Central memory CD4-positive, alpha-beta T cell (primary cell): ENCODE results near the gene RITA1.
"Not testable (repeated sequence)": the region's sequence is repeated elsewhere in the genome, so short reads cannot be mapped to it uniquely, and the experiment has no call there.

ENCODE experiments used
- DNase-seq: peaks from one replicate; pipeline ENCODE4 v3.0.0; 2022

RITA1 gene

GRCh38 chr12:113204804-113205203, 19.3 kb downstream of the RITA1 start:
- no peak for DNase-seq

- DNase-seq: not testable (repeated sequence)
Measured at GRCh38 chr12:113206802-113207201, 21.3 kb downstream of the RITA1 start.

- peak; percentile 29 for DNase-seq
Measured at GRCh38 chr12:113207613-113208040, 22.1 kb downstream of the RITA1 start.

DNA sequence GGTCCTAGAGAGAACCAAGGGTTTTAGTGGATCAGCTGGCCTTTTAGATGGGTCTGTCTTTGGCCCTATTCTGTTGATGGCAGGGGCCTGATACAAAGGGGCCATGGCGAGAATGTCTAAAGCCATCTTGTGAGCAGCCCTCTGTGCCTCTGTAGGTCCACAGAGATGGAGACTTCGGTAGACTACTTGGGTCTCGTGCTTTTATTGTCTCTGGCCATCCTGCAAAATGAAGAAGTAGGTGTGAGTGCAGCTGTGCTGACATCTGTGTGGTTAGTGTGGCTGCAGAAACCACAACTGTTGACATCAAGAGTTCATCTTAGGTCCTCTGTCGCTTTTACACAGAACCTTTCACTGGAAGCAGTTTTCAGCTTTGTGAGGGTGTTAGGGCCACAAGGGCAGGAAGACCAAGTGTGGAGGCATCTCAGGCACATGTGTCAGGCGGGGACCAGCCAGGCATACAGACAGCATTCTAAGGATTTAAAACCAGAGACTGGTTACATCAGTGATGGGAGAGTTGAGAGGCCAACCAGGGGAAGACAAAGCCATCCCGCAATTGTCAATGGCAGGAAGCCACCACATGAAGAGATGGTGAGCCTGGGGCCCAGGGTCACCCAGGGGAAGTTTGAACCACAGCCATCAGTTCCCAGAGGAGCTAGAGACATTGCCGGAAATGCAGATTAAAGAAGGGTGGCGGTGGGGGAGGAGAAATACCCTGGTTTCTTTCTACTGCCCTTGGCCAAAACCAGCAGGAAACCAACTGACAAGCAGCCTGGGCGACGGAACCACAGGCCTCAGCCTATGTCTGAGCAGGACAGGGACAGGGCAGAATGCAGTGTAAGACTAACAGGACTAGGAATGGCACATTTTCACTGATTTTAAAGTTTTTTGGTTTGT, 22.8 kb downstream of the RITA1 start:
- DNase-seq: peak; percentile 74

GRCh38 chr12:113211160-113211559, 25.6 kb downstream of the RITA1 start:
- no peak for DNase-seq

- DNase-seq: no peak
Measured at GRCh38 chr12:113214895-113215400, 29.4 kb downstream of the RITA1 start.

DNA sequence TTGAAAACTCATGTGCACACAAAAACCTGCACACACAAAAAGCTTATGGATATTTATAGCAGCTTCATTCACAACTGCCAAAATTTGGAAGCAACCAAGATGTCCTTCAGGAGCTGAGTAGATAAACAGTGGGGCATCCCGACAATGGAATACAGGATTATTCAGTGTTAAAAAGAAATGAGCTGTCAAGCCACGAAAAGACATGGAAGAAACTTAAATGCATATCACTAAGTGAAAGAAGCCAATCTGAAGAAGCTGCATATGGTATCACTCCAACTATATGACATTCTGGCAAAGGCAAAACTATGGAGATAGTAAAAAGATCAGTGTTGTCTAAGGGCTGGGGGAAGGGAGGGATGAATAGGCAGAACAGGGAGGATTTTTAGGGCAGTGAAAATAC, 30.5 kb downstream of the RITA1 start:
- no peak for DNase-seq

DNA sequence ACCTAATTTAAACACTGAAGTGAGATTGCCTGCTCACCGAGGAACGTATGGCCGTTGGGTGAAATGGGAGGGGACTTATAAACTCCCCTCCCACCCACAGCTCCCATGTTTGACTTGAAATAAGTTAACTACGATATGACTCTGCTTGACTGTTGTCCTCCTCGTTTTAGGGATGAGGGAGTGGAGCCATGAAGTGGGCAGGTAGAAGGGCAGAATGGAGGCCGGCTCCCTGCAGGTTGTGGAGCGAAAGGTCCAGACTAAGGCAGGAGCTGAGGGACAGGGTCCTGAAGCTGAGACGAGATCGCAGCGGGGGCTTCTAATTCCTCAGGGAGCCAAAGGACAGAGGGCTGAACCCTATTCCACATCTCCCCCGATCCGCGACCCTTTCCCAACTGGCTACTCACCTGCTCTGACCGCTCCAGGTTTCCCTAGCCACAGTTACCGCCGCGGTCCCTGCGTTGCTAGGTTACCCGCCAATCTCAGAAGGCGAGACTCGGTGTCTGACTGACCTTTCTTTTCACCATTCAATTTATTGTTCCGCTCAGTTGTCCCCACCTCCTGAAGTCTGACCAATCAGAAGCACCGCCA, 35.2 kb downstream of the RITA1 start:
- no peak for DNase-seq

DNA sequence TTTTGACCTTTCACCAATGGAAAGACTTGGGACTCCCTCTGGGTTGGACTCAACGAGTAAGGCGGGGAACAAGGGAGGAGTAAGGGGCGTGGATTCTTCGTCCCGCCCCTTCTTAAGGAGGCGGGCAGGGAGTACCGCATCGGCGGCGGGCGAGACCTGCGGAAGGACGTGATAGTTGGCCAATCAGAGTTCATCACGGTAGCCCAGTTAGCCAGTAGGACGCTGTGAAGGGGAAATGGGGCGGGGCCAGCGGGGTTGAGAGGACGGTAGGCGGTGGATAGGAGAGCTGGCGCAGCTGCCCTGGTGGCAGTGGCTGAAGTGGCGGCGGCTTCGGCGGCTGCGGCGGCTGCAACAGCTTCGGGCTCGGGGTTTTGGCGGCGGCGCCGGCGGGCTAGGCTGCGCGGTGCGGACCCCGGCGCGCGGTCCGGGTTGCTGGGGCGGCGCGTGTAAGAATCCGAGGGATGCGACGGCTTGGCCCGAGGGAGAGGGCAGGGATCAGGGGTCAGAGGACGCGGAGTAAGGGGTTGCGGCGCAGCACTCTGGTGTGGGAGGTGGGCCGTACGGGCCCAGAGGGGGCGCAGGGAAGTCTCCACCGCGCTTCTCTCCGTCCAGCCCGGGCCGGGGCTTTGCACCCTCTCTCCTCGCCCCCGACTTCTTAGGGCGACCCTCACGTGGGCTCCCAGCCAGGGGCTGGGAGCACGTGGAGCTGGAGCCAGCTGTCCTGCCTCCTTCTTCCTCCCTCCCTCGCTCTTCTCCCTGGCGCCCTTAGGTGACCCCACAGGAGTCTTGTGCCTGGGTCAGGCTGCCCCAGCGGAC, 35.9 kb downstream of the RITA1 start, which contains the start of gene TPCN1:
TSS of gene TPCN1 (plus strand) at position 284 of the 816 bp plus-strand sequence. CDS start 5,389 bp downstream, outside the sequence.
- peak; percentile 99 for DNase-seq

GRCh38 chr12:113221997-113222729, 36.6 kb downstream of the RITA1 start:
- DNase-seq: peak; percentile 3

DNA sequence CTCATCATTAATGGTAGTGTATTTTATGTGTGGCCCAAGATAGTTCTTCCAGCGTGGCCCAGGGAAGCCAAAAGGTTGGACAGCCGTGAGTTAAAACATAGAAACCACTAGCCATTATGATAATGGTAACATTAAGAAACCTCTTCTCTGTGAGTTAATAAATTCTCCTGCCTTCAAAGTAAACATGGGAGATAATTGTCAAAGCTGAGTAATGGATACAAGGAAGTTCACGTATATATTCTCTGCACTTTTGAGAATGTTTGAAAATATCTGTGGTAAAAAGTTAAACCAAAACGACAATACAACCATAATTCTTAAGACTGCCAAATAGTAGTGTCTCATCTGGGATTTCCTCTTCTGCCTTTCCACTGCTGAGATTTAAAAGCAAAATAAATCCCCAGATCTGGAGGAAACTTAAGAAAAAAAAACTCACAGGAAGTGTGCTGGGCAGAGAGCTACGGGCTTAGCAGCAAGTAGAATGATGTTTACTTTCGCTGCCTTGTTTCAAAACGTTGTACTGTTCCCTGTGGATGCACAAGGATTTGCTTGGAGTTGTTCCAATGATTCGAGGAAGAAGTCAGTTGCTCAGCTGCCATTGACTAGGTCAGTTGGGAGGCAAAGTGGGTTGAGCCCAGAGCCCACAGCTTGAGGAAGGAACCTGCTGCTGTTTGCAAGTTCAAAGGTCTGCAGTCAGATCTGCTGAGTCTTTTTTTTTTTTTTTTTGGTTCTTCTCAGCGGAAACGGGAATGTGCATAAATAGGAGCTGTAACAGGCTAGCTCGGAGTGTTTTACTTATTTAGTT, 37.4 kb downstream of the RITA1 start:
- peak; percentile 25 for DNase-seq

DNA sequence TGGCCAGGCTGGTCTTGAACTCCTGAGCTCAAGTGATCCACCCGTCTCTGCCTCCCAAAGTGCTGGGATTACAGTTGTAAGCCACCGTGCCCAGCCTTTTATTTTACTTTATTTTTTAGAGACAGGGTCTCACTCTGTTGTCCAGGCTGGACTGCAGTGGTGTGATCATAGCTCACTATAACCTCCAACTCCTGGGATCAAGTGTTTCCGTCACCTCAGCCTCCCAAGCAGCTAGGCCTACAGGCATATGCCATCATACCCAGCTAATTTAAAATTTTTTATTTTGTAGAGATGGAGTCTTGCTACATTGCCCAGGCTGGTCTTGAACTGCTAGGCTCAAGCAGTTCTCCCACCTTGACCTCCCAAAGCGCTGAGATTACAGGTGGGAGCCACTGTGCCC, 39.4 kb downstream of the RITA1 start:
- DNase-seq: no peak

- DNase-seq: no peak
Measured at GRCh38 chr12:113226696-113227568, 41.4 kb downstream of the RITA1 start.

- no peak for DNase-seq
Measured at GRCh38 chr12:113227686-113228391, 42.3 kb downstream of the RITA1 start.

DNA sequence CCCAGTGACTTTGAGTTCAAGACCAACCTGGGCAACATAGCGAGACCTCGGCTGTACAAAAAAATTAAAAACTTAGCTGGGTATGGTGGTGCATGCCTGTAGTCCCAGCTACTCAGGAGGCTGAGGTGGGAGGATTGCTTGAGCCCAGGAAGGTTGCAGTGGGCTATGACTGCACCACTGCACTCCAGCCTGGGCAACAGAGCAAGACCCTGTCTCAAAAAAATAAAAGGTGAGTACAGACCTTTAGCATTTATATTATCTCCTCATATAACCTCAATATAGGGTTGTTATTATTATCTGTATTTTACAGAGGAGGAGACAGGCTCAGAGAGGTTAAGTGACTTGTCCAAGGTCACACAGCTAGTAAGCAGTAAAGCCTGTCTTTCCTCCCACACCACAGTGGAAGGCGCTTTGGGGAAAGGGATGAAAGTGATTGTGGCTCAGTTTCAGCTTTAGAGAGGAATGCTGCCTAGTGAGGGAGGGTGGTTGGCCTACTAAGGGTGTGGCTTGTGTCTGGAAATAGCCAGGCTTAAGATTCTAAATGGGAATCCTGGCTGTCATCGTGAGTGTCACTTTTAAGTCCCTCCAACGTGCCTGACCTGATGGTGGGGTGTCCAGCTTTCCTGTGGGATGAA, 43.0 kb downstream of the RITA1 start:
- no peak for DNase-seq

- DNase-seq: no peak
Measured at GRCh38 chr12:113230315-113231234, 45.1 kb downstream of the RITA1 start.

- DNase-seq: no peak
Measured at GRCh38 chr12:113231235-113232088, 45.9 kb downstream of the RITA1 start.
